Neuron (in vitro differentiated cells): ENCODE data around the gene UBAC2.

Experiments used
- H2AFZ ChIP-seq: one replicate; pipeline ENCODE4 v1.6.1; 2013; ENCODE audit warnings: low read depth, mild to moderate bottlenecking, inconsistent platforms, low read length, moderate library complexity
- H3K27me3 ChIP-seq: one replicate; pipeline ENCODE4 v1.6.1; 2013; ENCODE audit warnings: low read length; ENCODE audit not compliant: insufficient read depth
- H3K36me3 ChIP-seq: one replicate; pipeline ENCODE4 v1.6.1; 2013; ENCODE audit warnings: low read length; ENCODE audit not compliant: insufficient read depth
- H3K4me1 ChIP-seq: one replicate; pipeline ENCODE4 v1.6.1; 2013; ENCODE audit warnings: low read length; ENCODE audit not compliant: insufficient read depth
- H3K4me3 ChIP-seq: 2 replicates; pipeline ENCODE4 v1.5.1; 2013; ENCODE audit warnings: mild to moderate bottlenecking, low read length, moderate library complexity
- H3K9me3 ChIP-seq: one replicate; pipeline ENCODE4 v1.6.1; 2013; ENCODE audit warnings: low read length

The UBAC2 gene

GRCh38 chr13:99418103-99418842 lies 217.6 kb downstream of the UBAC2 start:
- H3K9me3 ChIP-seq = peaks cover 2% of the 10 kb centered on the region
- H3K4me1 ChIP-seq = peaks cover 23% of the 10 kb centered on the region
- peaks cover 5% of the 10 kb centered on the region for H3K27me3 ChIP-seq
- H2AFZ ChIP-seq = no peak overlapping the region
- peak overlapping the region; percentile 32 for H3K4me3 ChIP-seq
- no peaks in the 10 kb centered on the region for H3K36me3 ChIP-seq

- Histone ChIP-seq H3K4me1 (peaks cover 23% of the 10 kb centered on the region), H3K4me3 (no peak overlapping the region), H3K9me3 (peaks cover 2% of the 10 kb centered on the region), H3K27me3 (peaks cover 5% of the 10 kb centered on the region), H2AFZ (no peak overlapping the region), H3K36me3 (no peaks in the 10 kb centered on the region)
These were observed 218.1 kb downstream of the UBAC2 start for GRCh38 chr13:99418843-99419140.

DNA sequence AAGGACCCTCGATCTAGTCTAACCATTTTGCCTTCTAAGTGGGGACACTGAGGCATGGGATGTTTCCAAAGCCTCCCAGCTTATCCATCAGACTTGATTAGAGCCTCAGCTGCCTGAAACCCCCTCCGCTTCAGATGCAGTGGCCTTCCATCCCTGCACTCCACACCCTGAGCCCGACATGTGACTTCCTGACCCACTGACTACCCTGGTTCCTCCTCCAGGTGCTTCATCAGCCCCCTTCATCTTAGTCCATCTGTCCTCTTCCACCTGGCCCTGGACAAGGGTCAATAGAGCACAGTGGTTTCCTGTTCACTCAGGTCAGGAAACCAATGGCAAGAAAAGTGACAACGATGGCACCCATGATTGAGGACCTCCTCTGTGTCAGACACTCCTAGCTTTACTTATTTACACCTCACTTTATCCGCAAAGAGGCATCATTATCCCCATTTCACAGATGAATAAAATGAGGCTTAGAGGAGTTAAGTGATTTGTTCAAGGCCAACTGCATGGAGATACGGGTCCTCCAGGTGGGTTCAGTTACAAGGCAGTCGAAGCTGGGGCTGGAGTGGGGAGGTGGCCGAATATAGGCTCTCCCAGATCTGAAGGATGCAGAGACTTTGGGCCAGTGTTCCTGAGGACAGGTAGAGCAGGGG lies 219.1 kb downstream of the UBAC2 start:
- no peak overlapping the region for H3K4me3 ChIP-seq

GRCh38 chr13:99421271-99421670 lies 220.6 kb downstream of the UBAC2 start:
- Histone ChIP-seq H3K9me3 (peaks cover 2% of the 10 kb centered on the region), H3K4me3 (no peak overlapping the region), H3K27me3 (peaks cover 5% of the 10 kb centered on the region), H2AFZ (no peak overlapping the region), H3K4me1 (peaks cover 23% of the 10 kb centered on the region), H3K36me3 (no peaks in the 10 kb centered on the region)

More for the DNA sequence above, 219.1 kb downstream of the UBAC2 start:
- Histone ChIP-seq H3K4me1 (peaks cover 23% of the 10 kb centered on the region), H3K36me3 (no peaks in the 10 kb centered on the region), H3K9me3 (peaks cover 2% of the 10 kb centered on the region), H3K27me3 (peaks cover 5% of the 10 kb centered on the region), H2AFZ (no peak overlapping the region)

GRCh38 chr13:99421758-99422585 lies 221.3 kb downstream of the UBAC2 start:
- peaks cover 5% of the 10 kb centered on the region for H3K27me3 ChIP-seq
- H3K4me3 ChIP-seq = no peak overlapping the region
- H3K36me3 ChIP-seq = no peaks in the 10 kb centered on the region

DNA sequence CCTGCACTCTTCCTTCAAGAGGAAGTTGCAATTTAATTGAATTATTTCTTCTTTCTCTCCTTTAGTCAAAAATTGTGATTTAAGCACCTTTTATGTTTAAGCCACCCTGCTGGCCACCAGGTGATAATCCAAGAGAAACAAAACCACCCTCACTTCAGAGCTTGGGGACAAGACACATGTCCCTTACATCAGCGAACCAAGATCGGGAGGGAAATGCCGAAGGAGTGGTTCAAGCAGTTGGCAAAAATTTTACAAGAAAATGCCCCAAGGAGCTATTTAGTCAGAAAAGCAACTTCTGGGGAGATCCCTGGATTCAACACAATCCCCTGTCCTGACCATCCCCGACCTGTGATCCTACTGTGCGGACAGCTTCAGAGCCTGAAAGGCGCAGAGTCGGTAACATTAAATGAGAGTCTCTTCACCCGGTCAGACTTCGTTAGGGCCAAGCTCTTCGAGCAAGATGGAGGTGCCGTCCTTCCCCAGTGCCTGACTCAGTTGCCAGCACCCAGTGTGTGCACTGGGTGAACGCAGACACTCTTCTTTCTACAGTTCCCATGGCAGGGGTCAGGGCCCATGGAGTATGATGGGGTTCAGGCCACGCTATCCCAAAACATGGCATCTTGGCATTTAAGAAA lies 222.0 kb downstream of the UBAC2 start:
- Histone ChIP-seq H2AFZ (no peak overlapping the region), H3K27me3 (peaks cover 5% of the 10 kb centered on the region), H3K9me3 (peaks cover 2% of the 10 kb centered on the region), H3K36me3 (no peaks in the 10 kb centered on the region), H3K4me1 (peaks cover 12% of the 10 kb centered on the region), H3K4me3 (no peak overlapping the region)

More at GRCh38 chr13:99421758-99422585, 221.3 kb downstream of the UBAC2 start:
- peaks cover 2% of the 10 kb centered on the region for H3K9me3 ChIP-seq
- H3K4me1 ChIP-seq = peaks cover 19% of the 10 kb centered on the region
- no peak overlapping the region for H2AFZ ChIP-seq

DNA sequence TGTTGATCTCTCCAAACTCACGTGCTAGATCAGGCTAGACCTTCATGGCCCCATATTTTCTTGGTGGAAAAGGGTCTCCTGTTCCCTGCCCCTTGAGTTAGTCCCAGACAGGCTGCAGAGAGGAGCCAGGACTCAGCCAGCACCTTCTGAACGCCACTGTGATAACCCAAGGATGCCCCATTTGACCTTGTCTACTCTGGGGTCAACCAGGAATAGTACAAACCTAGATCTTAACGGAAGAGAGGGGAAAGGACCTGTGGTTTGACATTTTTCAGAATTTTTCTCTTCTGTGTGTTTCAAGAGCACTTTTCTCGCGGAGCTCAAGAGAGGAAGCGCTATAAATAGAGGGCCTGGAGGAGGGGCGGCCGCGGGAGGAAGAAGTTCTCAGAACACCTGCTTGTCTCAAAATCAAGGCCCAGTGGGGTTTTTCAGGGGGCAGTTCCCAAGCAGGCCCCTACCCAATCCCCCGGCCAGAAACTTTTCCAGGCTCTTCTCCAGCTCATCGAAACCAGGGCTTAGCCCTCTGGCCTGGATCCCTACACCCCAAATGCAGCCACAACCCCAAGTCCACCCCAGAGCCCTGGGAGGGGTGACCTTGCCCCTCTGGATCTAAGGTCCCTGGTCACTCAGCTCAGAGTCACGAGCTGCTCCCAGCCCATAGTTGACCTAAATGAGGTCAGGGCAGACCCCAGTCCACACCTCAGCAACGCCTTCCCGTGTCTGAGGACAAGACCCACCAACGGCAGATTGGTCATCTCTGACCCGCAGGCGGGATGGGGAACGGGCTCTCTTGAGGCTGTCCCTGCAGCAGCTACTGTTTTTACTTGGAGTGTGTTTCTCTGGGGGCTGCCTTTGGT lies 225.1 kb downstream of the UBAC2 start:
- H3K9me3 ChIP-seq = peaks cover 2% of the 10 kb centered on the region
- no peak overlapping the region for H3K4me3 ChIP-seq
- no peaks in the 10 kb centered on the region for H3K4me1 ChIP-seq
- no peaks in the 10 kb centered on the region for H3K36me3 ChIP-seq
- no peak overlapping the region for H2AFZ ChIP-seq
- H3K27me3 ChIP-seq = peaks cover 3% of the 10 kb centered on the region

DNA sequence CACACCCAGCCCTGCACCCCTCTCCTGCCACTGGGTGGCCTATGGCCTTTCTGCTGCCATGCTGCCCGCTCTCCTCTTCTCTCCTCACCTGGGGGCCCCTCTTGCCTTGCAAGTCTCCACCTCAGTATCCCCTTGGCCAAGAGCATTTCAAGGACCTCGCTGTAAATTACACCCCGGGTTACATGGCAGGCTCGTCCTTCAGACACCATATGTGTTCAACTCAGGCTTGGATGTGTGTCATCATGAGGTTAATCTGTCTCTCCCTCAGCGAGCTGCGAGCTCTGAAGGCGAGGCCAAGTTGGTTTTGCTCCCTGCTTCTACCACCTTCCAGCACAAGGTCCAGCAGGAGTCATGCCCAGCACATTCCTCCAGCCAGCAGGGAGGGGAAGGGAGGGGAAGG lies 225.8 kb downstream of the UBAC2 start:
- H3K27me3 ChIP-seq = peaks cover 3% of the 10 kb centered on the region
- no peaks in the 10 kb centered on the region for H3K36me3 ChIP-seq
- no peak overlapping the region for H3K4me3 ChIP-seq
- no peaks in the 10 kb centered on the region for H3K4me1 ChIP-seq
- peaks cover 2% of the 10 kb centered on the region for H3K9me3 ChIP-seq
- no peak overlapping the region for H2AFZ ChIP-seq

- Histone ChIP-seq H3K36me3 (no peaks in the 10 kb centered on the region), H3K4me1 (peaks cover 12% of the 10 kb centered on the region), H3K9me3 (no peaks in the 10 kb centered on the region), H3K27me3 (no peaks in the 10 kb centered on the region), H2AFZ (no peak overlapping the region), H3K4me3 (no peak overlapping the region)
These were observed 229.0 kb downstream of the UBAC2 start for GRCh38 chr13:99429670-99430069.

DNA sequence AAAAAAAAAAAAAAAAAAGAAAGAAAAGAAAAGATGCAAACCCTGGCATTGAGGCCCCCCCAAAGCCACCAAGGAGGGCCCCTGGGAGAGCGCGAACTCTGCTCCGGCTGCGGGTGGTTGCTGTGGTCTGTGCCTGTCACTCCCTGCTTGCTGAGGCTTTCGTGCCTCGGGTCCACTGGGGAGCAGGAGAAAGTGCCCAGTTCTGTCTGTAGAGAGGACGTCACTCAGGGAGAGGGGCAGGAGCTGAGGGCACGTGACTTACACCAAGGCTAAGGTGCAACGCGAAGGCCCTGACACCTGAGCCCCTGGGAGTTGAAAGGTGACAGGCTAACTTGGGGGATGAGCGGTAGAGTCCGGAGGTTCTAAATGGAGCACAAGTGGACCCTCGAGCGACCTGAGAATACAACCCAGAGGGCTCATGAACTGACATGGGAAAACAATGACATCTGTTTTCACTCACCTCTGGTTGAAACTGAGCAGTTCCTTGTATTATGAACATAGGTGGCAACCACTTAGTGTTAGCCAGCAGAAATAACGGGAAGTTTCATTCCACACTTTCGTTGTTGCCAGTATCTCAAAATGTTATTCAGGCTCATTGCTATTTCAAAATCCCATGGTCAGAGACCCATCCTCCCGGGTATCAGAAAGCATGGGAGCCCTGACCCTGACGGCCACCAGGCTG lies 231.4 kb downstream of the UBAC2 start:
- H3K4me3 ChIP-seq = peak overlapping the region; percentile 36
- H3K9me3 ChIP-seq = no peaks in the 10 kb centered on the region

GRCh38 chr13:99432609-99433542 lies 232.2 kb downstream of the UBAC2 start:
- Histone ChIP-seq H3K9me3 (no peaks in the 10 kb centered on the region), H3K4me1 (peaks cover 12% of the 10 kb centered on the region), H3K36me3 (no peaks in the 10 kb centered on the region), H2AFZ (peak overlapping the region; percentile 38), H3K4me3 (peak overlapping the region; percentile 36), H3K27me3 (no peaks in the 10 kb centered on the region)

More for the DNA sequence above, 231.4 kb downstream of the UBAC2 start:
- peak overlapping the region; percentile 38 for H2AFZ ChIP-seq
- peaks cover 12% of the 10 kb centered on the region for H3K4me1 ChIP-seq
- H3K36me3 ChIP-seq = no peaks in the 10 kb centered on the region
- no peaks in the 10 kb centered on the region for H3K27me3 ChIP-seq
